Smooth muscle cell (in vitro differentiated cells): ENCODE results near the gene ZNF823. TPM values are rescaled to one million over a fixed set of nuclear protein-coding genes. Genes with fewer than 3 reads are reported as not detected.

ENCODE experiments used
- DNase-seq: peaks from one replicate; lab custom pipeline; 2025; ENCODE audit not compliant: unreplicated experiment; lab: John Stamatoyannopoulos, UW
- H2AFZ ChIP-seq: fragments of 200-600 bp; sonication (generic); 2 replicates; pipeline ENCODE4 v1.6.0; 2016; ENCODE audit warnings: antibody characterized with exemption, low read depth, mild to moderate bottlenecking
- H3F3A ChIP-seq: fragments of 200-600 bp; sonication (generic); 2 replicates; pipeline ENCODE4 v1.6.0; 2017; ENCODE audit warnings: antibody characterized with exemption, low read depth
- H3K27ac ChIP-seq: fragments of 200-600 bp; sonication (generic); 2 replicates; pipeline ENCODE4 v1.5.1; 2016; ENCODE audit warnings: low read depth, mild to moderate bottlenecking
- H3K27me3 ChIP-seq: fragments of 200-600 bp; sonication (generic); 2 replicates; pipeline ENCODE4 v1.6.1; 2016; ENCODE audit warnings: low read depth, mild to moderate bottlenecking
- H3K36me3 ChIP-seq: fragments of 200-600 bp; sonication (generic); 2 replicates; pipeline ENCODE4 v1.5.1; 2016; ENCODE audit warnings: low read depth
- H3K4me1 ChIP-seq: fragments of 200-600 bp; sonication (generic); 2 replicates; pipeline ENCODE4 v1.5.1; 2016; ENCODE audit warnings: low read depth
- H3K4me2 ChIP-seq: fragments of 200-600 bp; sonication (generic); 2 replicates; pipeline ENCODE4 v1.6.0; 2016; ENCODE audit warnings: mild to moderate bottlenecking
- H3K4me3 ChIP-seq: fragments of 200-600 bp; sonication (generic); 2 replicates; pipeline ENCODE4 v1.5.1; 2016; ENCODE audit warnings: mild to moderate bottlenecking
- H3K79me2 ChIP-seq: fragments of 200-600 bp; sonication (generic); 2 replicates; pipeline ENCODE4 v1.6.0; 2016; ENCODE audit warnings: low read depth, mild to moderate bottlenecking
- H3K9ac ChIP-seq: fragments of 200-600 bp; sonication (generic); 2 replicates; pipeline ENCODE4 v1.6.0; 2016; ENCODE audit warnings: low read depth
- H3K9me3 ChIP-seq: fragments of 200-600 bp; sonication (generic); replicated peaks from 2 replicates; pipeline ENCODE4 v1.5.1; 2016; ENCODE audit warnings: low read depth
- H4K20me1 ChIP-seq: fragments of 200-600 bp; sonication (generic); 2 replicates; pipeline ENCODE4 v1.6.0; 2016; ENCODE audit warnings: low read depth
- WGBS: methylation state at CpG from one replicate; pipeline ENCODE4 v1.1.7; 2016; ENCODE audit warnings: low lambda C conversion rate; 5-methylcytosine and 5-hydroxymethylcytosine counted together
- polyA plus RNA-seq: library from polyadenylated mRNA; unstranded; fragments of >200 nt; fragmentation: Nextera tagmentation; extraction: Ambion mirVana; gene quantifications from 2 replicates; pipeline ENCODE4 v1.2.1, GENCODE V29; 2016
- total RNA-seq: library from RNA; depleted of rRNA; stranded (reverse); fragments of >200 nt; gene quantifications from 2 replicates; pipeline ENCODE4 v1.2.3, GENCODE V29; 2014
- TF ChIP-seq, protein P1 (sequence below): fragments of 200-600 bp; sonication (generic); IDR thresholded peaks from 2 replicates; pipeline ENCODE4 v1.5.1; 2017; ENCODE audit warnings: borderline replicate concordance, mild to moderate bottlenecking, antibody characterized with exemption; ENCODE audit not compliant: insufficient read depth, poor library complexity, severe bottlenecking

ZNF823 gene
- total and polyA plus RNA-seq, 2 experiments from 2014 or later = 1.0 to 5.7 TPM

DNA sequence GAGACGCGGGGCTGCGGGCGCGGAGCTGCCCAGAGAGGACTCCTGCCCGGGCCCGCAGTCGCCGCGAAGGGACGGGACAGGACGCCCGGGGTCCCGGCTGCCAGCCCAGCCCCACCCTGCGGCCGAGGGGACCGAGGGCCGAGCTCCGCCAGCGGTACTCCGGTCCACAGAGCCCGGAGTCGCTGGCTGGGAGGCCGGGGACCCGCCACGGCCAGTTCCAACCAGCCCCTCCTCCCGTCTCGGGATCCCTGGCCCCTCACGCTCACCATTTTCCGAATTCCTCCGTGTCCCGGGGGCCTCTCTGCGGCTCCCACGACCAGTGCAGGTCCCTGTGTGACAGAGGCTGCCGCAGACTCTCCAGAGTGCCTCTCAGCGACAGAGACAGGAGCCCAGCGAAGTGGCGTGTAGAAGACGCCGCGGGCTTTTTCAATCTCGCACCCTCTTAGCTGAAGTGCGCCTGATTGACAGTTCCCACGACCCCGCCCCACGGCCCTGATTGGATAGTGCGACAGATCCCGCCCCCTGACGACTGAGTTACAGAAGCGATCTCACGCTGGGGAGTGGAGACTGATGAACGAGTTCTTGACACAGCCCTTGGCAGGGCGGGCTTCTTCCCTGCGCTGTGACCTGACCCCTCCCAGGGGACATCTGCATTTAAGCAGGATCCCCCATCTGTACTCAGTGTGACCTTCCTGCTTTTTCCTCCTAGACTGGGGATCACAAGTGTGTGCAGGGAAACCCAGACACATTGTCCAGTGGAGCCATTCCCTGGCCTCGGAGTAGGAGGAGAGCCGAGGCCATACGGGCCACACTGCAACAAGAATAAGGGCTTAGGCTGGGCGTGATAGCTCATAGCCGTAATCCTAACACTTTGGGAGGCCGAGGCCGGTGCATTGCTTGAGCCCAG, 44.0 kb downstream of the ZNF823 start:
- Histone ChIP-seq H3K4me1 (no peaks in the 10 kb centered on the region), H2AFZ (peak overlapping the region; percentile 100), H3K4me3 (peak overlapping the region; percentile 97), H3K9ac (peak overlapping the region; percentile 82), H3K27me3 (no peaks in the 10 kb centered on the region), H3K9me3 (no peaks in the 10 kb centered on the region), H3K4me2 (peak overlapping the region; percentile 97), H3K27ac (peak overlapping the region; percentile 63), H3F3A (no peaks in the 10 kb centered on the region), H3K36me3 (no peaks in the 10 kb centered on the region), H3K79me2 (peaks cover 5% of the 10 kb centered on the region), H4K20me1 (no peaks in the 10 kb centered on the region)
- peak; percentile 79 for DNase-seq
- WGBS = 8% methylated on average over 55 of the region's 61 CpGs
- TF ChIP-seq, protein P1, sequence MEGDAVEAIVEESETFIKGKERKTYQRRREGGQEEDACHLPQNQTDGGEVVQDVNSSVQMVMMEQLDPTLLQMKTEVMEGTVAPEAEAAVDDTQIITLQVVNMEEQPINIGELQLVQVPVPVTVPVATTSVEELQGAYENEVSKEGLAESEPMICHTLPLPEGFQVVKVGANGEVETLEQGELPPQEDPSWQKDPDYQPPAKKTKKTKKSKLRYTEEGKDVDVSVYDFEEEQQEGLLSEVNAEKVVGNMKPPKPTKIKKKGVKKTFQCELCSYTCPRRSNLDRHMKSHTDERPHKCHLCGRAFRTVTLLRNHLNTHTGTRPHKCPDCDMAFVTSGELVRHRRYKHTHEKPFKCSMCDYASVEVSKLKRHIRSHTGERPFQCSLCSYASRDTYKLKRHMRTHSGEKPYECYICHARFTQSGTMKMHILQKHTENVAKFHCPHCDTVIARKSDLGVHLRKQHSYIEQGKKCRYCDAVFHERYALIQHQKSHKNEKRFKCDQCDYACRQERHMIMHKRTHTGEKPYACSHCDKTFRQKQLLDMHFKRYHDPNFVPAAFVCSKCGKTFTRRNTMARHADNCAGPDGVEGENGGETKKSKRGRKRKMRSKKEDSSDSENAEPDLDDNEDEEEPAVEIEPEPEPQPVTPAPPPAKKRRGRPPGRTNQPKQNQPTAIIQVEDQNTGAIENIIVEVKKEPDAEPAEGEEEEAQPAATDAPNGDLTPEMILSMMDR = no peak

DNA sequence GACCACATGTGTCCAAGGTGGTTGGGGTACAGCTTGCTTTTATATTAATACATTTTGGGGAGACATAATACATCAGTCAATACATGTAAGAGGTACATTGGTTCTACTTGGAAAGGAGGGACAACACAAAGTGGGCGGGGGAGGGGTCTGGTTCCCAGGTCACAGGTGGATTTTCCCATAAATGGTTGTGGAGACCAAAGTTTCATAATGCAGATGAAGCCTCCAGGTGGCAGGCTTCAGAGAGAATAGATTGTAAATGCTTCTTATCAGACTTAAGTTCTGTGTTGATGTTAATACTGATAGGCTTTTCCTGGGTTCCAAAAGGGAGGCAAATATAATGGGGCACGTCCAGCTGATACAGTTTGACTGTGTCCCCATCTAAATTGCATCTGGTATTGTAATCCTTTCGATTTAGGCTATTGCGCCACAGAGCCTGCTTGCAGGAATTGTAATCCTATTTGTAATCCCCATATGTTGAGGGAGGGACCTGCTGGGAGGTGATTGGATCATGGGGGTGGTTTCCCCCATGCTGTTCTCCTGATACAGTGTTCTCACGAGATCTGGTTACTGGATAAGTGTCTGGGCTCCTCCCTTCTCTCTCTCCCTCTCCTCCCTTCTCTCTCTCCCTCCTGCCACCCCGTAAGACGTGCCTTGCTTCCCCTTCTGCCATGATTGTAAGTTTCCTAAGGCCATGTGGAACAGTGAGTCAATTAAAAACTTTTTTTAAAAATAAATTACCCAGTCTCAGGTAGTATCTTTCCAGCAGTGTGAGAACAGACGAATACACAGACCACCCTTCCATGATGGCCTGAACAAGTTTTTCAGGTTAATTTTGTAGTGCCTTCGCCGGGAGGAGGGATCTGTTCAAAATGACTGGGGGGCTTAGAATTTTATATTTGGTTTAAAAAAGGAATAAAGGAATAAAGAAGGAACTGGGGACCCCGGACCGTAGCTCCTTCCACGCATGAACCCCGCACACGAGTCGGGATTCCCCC, 44.9 kb downstream of the ZNF823 start:
- Histone ChIP-seq H3K27me3 (no peaks in the 10 kb centered on the region), H3K4me3 (peak overlapping the region; percentile 97), H3K79me2 (peaks cover 5% of the 10 kb centered on the region), H3K4me2 (peak overlapping the region; percentile 97), H3K9me3 (no peaks in the 10 kb centered on the region), H3F3A (no peaks in the 10 kb centered on the region), H3K27ac (peak overlapping the region; percentile 63), H3K36me3 (no peaks in the 10 kb centered on the region), H3K4me1 (no peaks in the 10 kb centered on the region), H3K9ac (peak overlapping the region; percentile 82), H4K20me1 (no peaks in the 10 kb centered on the region), H2AFZ (peak overlapping the region; percentile 100)
- 20% methylated on average over 16 of the region's 16 CpGs for WGBS
- TF ChIP-seq, protein P1 = no peak
- DNase-seq = no peak

DNA sequence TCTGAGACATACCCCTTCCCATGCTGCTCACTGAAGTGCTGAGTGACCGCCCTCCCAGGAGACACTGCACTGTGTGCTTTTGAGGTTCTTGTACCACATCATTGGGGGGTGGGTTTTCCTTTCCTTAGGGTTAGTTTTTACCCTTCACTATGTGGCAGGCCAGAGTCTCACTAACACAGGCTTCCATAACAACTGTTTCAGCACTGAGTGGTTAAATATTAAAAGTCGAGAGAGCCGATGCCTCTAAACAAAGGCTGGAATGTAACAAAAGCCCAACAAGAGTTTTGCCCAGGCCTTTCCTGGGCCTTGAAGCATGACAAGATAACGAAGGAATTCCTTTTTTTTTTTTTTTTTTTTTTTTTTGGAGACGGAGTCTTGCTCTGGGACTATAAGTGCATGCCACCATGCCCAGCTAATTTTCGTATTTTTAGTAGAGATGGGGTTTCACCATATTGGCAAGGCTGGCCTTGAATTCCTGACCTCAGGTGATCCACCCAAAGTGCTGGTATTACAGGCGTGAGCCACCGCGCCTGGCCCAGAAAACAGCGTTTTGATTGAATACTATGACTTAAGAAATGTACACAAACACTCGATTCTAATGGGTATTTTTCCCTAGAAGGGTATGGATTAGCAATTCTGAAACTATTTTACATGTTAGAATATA, 46.5 kb downstream of the ZNF823 start:
- no peaks in the 10 kb centered on the region for H3K9me3 ChIP-seq
- no peak overlapping the region for H3K27ac ChIP-seq
- H2AFZ ChIP-seq = no peak overlapping the region
- no peaks in the 10 kb centered on the region for H3F3A ChIP-seq
- H3K4me2 ChIP-seq = no peak overlapping the region
- peaks cover 5% of the 10 kb centered on the region for H3K79me2 ChIP-seq
- 83% methylated on average over 11 of the region's 11 CpGs for WGBS
- no peaks in the 10 kb centered on the region for H3K4me1 ChIP-seq
- no peaks in the 10 kb centered on the region for H4K20me1 ChIP-seq
- DNase-seq = no peak
- H3K4me3 ChIP-seq = no peak overlapping the region
- no peaks in the 10 kb centered on the region for H3K27me3 ChIP-seq
- H3K9ac ChIP-seq = no peak overlapping the region
- H3K36me3 ChIP-seq = no peaks in the 10 kb centered on the region
- TF ChIP-seq, protein P1 = no peak
